Hepatocyte (in vitro differentiated cells): Measurements from ENCODE around the gene SEBOX.

Experiments used
- EZH2 ChIP-seq: fragments of 200-600 bp; sonication (generic); IDR thresholded peaks from 2 replicates; pipeline ENCODE4 v1.6.1; 2016; ENCODE audit warnings: antibody characterized with exemption, mild to moderate bottlenecking, borderline replicate concordance
- EZH2phosphoT487 ChIP-seq: fragments of 200-600 bp; sonication (generic); IDR thresholded peaks from one replicate; pipeline ENCODE4 v1.6.1; 2018; ENCODE audit warnings: antibody characterized with exemption, mild to moderate bottlenecking, low read depth, moderate library complexity; ENCODE audit not compliant: unreplicated experiment, severe bottlenecking

DNA sequence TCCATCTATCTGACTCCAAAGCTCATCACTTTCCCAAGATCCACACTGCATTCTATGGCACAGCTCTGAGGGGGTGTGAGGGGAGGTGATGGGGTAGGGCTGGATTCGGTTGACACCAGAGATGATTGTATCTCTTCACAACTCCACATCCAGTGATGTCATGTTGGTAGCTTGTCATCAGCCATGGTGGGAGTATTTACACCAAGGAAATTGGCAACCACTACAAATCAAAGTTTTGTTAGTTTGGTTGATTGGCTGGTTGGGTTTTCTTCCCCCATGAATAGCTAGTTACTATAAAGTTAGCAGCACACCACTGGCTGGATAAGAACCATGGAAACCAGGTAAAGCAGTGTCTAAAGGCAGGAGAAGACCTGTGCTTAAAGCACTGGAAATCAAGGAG is 26.0 kb upstream of the SEBOX start:
- TF ChIP-seq EZH2 (no peak), EZH2phosphoT487 (no peak)
